H9 (cell line): ENCODE measurements around the gene RMC1. TPM values are rescaled to one million over a fixed set of nuclear protein-coding genes. Genes with fewer than 3 reads are reported as not detected.

Experiments
- DNase-seq: peaks from one replicate; pipeline ENCODE4 v3.0.0-alpha.2; 2017
- H2AFZ ChIP-seq: one replicate; pipeline ENCODE4 v1.6.1; 2013; ENCODE audit warnings: mild to moderate bottlenecking, low read length, control low read depth, moderate library complexity
- H2AK5ac ChIP-seq: 2 replicates; pipeline ENCODE4 v1.6.1; 2013; ENCODE audit warnings: low read length, control low read depth, mixed read lengths; ENCODE audit not compliant: insufficient read length
- H2BK120ac ChIP-seq: one replicate; pipeline ENCODE4 v1.6.1; 2013; ENCODE audit warnings: low read depth, mild to moderate bottlenecking, low read length, control low read depth, inconsistent platforms; ENCODE audit not compliant: poor library complexity, severe bottlenecking
- H2BK12ac ChIP-seq: 2 replicates; pipeline ENCODE4 v1.6.1; 2013; ENCODE audit warnings: low read length, control low read depth, mixed read lengths, low read depth; ENCODE audit not compliant: insufficient read length
- H2BK15ac ChIP-seq: 2 replicates; pipeline ENCODE4 v1.6.1; 2013; ENCODE audit warnings: low read depth, low read length, control low read depth
- H2BK20ac ChIP-seq: one replicate; pipeline ENCODE4 v1.6.1; 2013; ENCODE audit warnings: low read depth, mild to moderate bottlenecking, low read length, control low read depth, inconsistent platforms; ENCODE audit not compliant: poor library complexity, severe bottlenecking
- H2BK5ac ChIP-seq: 2 replicates; pipeline ENCODE4 v1.6.1; 2013; ENCODE audit warnings: low read length, control low read depth, mixed read lengths; ENCODE audit not compliant: insufficient read length
- H3K14ac ChIP-seq: 2 replicates; pipeline ENCODE4 v1.6.1; 2013; ENCODE audit warnings: low read length, control low read depth; ENCODE audit not compliant: insufficient read depth
- H3K18ac ChIP-seq: 2 replicates; pipeline ENCODE4 v1.6.1; 2013; ENCODE audit warnings: low read depth, mild to moderate bottlenecking, mixed read lengths, low read length, control low read depth; ENCODE audit not compliant: insufficient read length
- H3K23ac ChIP-seq: 2 replicates; pipeline ENCODE4 v1.6.1; 2013; ENCODE audit warnings: low read length, control low read depth, mixed read lengths, low read depth; ENCODE audit not compliant: insufficient read length
- H3K23me2 ChIP-seq: 2 replicates; pipeline ENCODE4 v1.6.1; 2013; ENCODE audit warnings: low read depth, mild to moderate bottlenecking, mixed read lengths, low read length, control low read depth; ENCODE audit not compliant: insufficient read length, poor library complexity, severe bottlenecking
- H3K27ac ChIP-seq: 2 replicates; pipeline ENCODE4 v1.5.1; 2013; ENCODE audit warnings: low read length, control low read depth, mixed read lengths, low read depth; ENCODE audit not compliant: insufficient read length
- H3K27me3 ChIP-seq: 2 replicates; pipeline ENCODE4 v1.6.1; 2013; ENCODE audit warnings: low read length, control low read depth, inconsistent platforms; ENCODE audit not compliant: insufficient read depth
- H3K4ac ChIP-seq: 2 replicates; pipeline ENCODE4 v1.6.1; 2013; ENCODE audit warnings: low read depth, mild to moderate bottlenecking, control low read depth, inconsistent platforms, low read length, moderate library complexity
- H3K4me1 ChIP-seq: 2 replicates; pipeline ENCODE4 v1.6.1; 2013; ENCODE audit warnings: low read length, control low read depth, inconsistent platforms; ENCODE audit not compliant: insufficient read depth
- H3K4me2 ChIP-seq: 2 replicates; pipeline ENCODE4 v1.6.1; 2013; ENCODE audit warnings: low read length, control low read depth, mixed read lengths; ENCODE audit not compliant: insufficient read length, insufficient read depth
- H3K56ac ChIP-seq: 2 replicates; pipeline ENCODE4 v1.6.1; 2013; ENCODE audit warnings: low read depth, mild to moderate bottlenecking, mixed read lengths, low read length, control low read depth; ENCODE audit not compliant: insufficient read length
- H3K79me1 ChIP-seq: 2 replicates; pipeline ENCODE4 v1.6.1; 2013; ENCODE audit warnings: low read depth, mild to moderate bottlenecking, moderate library complexity, low read length, control low read depth, inconsistent platforms; ENCODE audit not compliant: insufficient read depth, poor library complexity, severe bottlenecking
- H3K79me2 ChIP-seq: 2 replicates; pipeline ENCODE4 v1.6.1; 2013; ENCODE audit warnings: low read length, control low read depth, inconsistent platforms; ENCODE audit not compliant: insufficient read depth
- H3K9ac ChIP-seq: 2 replicates; pipeline ENCODE4 v1.6.1; 2013; ENCODE audit warnings: low read length, control low read depth, mixed read lengths; ENCODE audit not compliant: insufficient read length; ENCODE audit errors: extremely low read depth
- H3K9me3 ChIP-seq: one replicate; pipeline ENCODE4 v1.6.1; 2013; ENCODE audit warnings: low read depth, low read length, inconsistent platforms; ENCODE audit not compliant: control insufficient read depth
- H3T11ph ChIP-seq: one replicate; pipeline ENCODE4 v1.6.1; 2013; ENCODE audit warnings: mild to moderate bottlenecking, low read length, control low read depth, inconsistent platforms
- H4K20me1 ChIP-seq: one replicate; pipeline ENCODE4 v1.6.1; 2013; ENCODE audit not compliant: control insufficient read depth, insufficient read length, insufficient read depth
- H4K5ac ChIP-seq: 2 replicates; pipeline ENCODE4 v1.6.1; 2013; ENCODE audit warnings: low read depth, mild to moderate bottlenecking, mixed read lengths, low read length, control low read depth; ENCODE audit not compliant: insufficient read length
- H4K8ac ChIP-seq: replicated peaks from 2 replicates; pipeline ENCODE4 v1.6.1; 2013; ENCODE audit warnings: low read length, control low read depth, mixed read lengths, low read depth; ENCODE audit not compliant: insufficient read length
- H4K91ac ChIP-seq: 2 replicates; pipeline ENCODE4 v1.6.1; 2013; ENCODE audit warnings: low read depth, mild to moderate bottlenecking, moderate library complexity, mixed read lengths, low read length, control low read depth; ENCODE audit not compliant: insufficient read length
- H3K27ac Mint-ChIP-seq, 3 experiments: 2 replicates in 2 of 3; 3 replicates in 1 of 3; pipeline ENCODE4 v1.8.0; 2020 to 2021; ENCODE audit warnings: mixed read lengths in 3 of 3, mild to moderate bottlenecking in 1 of 3, moderate library complexity in 1 of 3
- H3K27me3 Mint-ChIP-seq: 2 replicates; pipeline ENCODE4 v1.8.0; 2021; ENCODE audit warnings: low read depth, mild to moderate bottlenecking, moderate library complexity, mixed read lengths
- H3K36me3 Mint-ChIP-seq, 3 experiments: 2 replicates in 2 of 3; 3 replicates in 1 of 3; pipeline ENCODE4 v1.8.0; 2020 to 2021; ENCODE audit warnings: low read depth in 3 of 3, mixed read lengths in 3 of 3; ENCODE audit not compliant: insufficient read depth in 1 of 3
- H3K4me1 Mint-ChIP-seq, 2 experiments: 2 replicates each; pipeline ENCODE4 v1.8.0; 2020; ENCODE audit warnings: mixed read lengths in 2 of 2
- H3K4me3 Mint-ChIP-seq, 2 experiments: 2 replicates in 1 of 2; 3 replicates in 1 of 2; pipeline ENCODE4 v1.8.0; 2020 to 2021; ENCODE audit warnings: mild to moderate bottlenecking in 2 of 2, mixed read lengths in 2 of 2, moderate library complexity in 1 of 2
- H3K9me3 Mint-ChIP-seq, 2 experiments: 2 replicates in 1 of 2; 3 replicates in 1 of 2; pipeline ENCODE4 v1.8.0; 2020; ENCODE audit warnings: mild to moderate bottlenecking in 2 of 2, mixed read lengths in 2 of 2, moderate library complexity in 1 of 2
- WGBS: extraction: QIAGEN DNeasy Blood & Tissue Kit; methylation state at CpG from one replicate; pipeline ENCODE4 v1.1.7; 2013; ENCODE audit warnings: missing lambda C conversion rate, low lambda C conversion rate, mixed read lengths; ENCODE audit not compliant: insufficient read length; ENCODE audit errors: extremely low coverage; 5-methylcytosine and 5-hydroxymethylcytosine counted together
- total RNA-seq: library from RNA; stranded (reverse); gene quantifications from 2 replicates; pipeline ENCODE4 v1.2.1, GENCODE V29; 2021
- TF ChIP-seq, protein P1 (sequence below): fragments of 200-600 bp; sonication (generic); conservative IDR thresholded peaks from 3 replicates; pipeline ENCODE4 v1.8.0; 2021; ENCODE audit warnings: antibody characterized with exemption, mild to moderate bottlenecking

Gene RMC1
- total RNA-seq, 1 experiment from 2014 or later: 21.3 TPM

DNA sequence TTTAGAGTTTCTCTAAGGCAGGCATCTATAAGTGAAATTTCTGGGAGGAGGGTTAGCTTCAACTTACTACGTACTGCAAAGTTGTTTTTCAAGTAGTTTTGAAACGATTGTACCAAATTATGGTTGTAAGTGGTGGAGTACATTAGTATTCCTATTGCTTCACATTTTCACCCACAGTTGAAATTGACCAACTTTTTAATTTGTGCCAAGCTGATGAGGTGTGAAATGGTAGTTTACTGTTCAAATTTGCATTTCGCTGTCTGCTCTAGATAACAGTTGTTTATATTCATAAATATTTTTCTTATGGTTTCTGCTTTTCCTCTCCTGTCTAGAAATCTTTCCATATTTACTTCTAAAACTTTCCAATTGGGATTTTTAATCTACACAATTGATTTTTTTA lies 64.4 kb downstream of the RMC1 start:
- no peak overlapping the region for H3K9ac ChIP-seq
- H4K5ac ChIP-seq: no peak overlapping the region
- no peaks in the 10 kb centered on the region for H4K20me1 ChIP-seq
- H3K4me2 ChIP-seq: no peak overlapping the region
- H3K18ac ChIP-seq: no peak overlapping the region
- H4K8ac ChIP-seq: no peak overlapping the region
- H2AFZ ChIP-seq: no peak overlapping the region
- no peak for DNase-seq
- TF ChIP-seq, protein P1, sequence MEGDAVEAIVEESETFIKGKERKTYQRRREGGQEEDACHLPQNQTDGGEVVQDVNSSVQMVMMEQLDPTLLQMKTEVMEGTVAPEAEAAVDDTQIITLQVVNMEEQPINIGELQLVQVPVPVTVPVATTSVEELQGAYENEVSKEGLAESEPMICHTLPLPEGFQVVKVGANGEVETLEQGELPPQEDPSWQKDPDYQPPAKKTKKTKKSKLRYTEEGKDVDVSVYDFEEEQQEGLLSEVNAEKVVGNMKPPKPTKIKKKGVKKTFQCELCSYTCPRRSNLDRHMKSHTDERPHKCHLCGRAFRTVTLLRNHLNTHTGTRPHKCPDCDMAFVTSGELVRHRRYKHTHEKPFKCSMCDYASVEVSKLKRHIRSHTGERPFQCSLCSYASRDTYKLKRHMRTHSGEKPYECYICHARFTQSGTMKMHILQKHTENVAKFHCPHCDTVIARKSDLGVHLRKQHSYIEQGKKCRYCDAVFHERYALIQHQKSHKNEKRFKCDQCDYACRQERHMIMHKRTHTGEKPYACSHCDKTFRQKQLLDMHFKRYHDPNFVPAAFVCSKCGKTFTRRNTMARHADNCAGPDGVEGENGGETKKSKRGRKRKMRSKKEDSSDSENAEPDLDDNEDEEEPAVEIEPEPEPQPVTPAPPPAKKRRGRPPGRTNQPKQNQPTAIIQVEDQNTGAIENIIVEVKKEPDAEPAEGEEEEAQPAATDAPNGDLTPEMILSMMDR: no peak
- H3K27ac ChIP-seq: no peak overlapping the region
- Mint-ChIP-seq H3K36me3 (peaks cover 14 to 56% (median 42%) of the 10 kb centered on the region in 3 experiments; a peak in 6 of 7 replicates), H3K27ac (no peak overlapping the region), H3K4me3 (no peak overlapping the region), H3K4me1 (no peaks in the 10 kb centered on the region), H3K9me3 (no peaks in the 10 kb centered on the region), H3K27me3 (no peaks in the 10 kb centered on the region)
- no peaks in the 10 kb centered on the region for H3K79me1 ChIP-seq
- H2BK20ac ChIP-seq: no peak overlapping the region
- H2BK120ac ChIP-seq: no peak overlapping the region
- no peaks in the 10 kb centered on the region for H3K79me2 ChIP-seq
- H3K23ac ChIP-seq: no peak overlapping the region
- no CpG with 5 or more reads among the region's 3 CpGs for WGBS
- H3K4me1 ChIP-seq: no peaks in the 10 kb centered on the region
- H3K14ac ChIP-seq: no peak overlapping the region
- H3K4ac ChIP-seq: no peak overlapping the region
- no peak overlapping the region for H2BK15ac ChIP-seq
- H3K56ac ChIP-seq: no peak overlapping the region
- H2BK12ac ChIP-seq: no peak overlapping the region
- no peaks in the 10 kb centered on the region for H3K23me2 ChIP-seq
- H4K91ac ChIP-seq: no peak overlapping the region
- no peaks in the 10 kb centered on the region for H3K27me3 ChIP-seq
- no peaks in the 10 kb centered on the region for H3K9me3 ChIP-seq
- H3T11ph ChIP-seq: no peak overlapping the region
- no peak overlapping the region for H2AK5ac ChIP-seq
- H2BK5ac ChIP-seq: no peak overlapping the region
